GM19463 (cell line): ENCODE data around the gene NSUN4.
"Not testable (repeated sequence)": the region's sequence is repeated elsewhere in the genome, so short reads cannot be mapped to it uniquely, and the experiment has no call there.

Experiments
- ATAC-seq: cut with Tn5 transposase; IDR thresholded peaks from one replicate; pipeline ENCODE4 v1.9.1; 2021; ENCODE audit warnings: mild to moderate bottlenecking, moderate library complexity; ENCODE audit not compliant: unreplicated experiment

The NSUN4 gene

DNA sequence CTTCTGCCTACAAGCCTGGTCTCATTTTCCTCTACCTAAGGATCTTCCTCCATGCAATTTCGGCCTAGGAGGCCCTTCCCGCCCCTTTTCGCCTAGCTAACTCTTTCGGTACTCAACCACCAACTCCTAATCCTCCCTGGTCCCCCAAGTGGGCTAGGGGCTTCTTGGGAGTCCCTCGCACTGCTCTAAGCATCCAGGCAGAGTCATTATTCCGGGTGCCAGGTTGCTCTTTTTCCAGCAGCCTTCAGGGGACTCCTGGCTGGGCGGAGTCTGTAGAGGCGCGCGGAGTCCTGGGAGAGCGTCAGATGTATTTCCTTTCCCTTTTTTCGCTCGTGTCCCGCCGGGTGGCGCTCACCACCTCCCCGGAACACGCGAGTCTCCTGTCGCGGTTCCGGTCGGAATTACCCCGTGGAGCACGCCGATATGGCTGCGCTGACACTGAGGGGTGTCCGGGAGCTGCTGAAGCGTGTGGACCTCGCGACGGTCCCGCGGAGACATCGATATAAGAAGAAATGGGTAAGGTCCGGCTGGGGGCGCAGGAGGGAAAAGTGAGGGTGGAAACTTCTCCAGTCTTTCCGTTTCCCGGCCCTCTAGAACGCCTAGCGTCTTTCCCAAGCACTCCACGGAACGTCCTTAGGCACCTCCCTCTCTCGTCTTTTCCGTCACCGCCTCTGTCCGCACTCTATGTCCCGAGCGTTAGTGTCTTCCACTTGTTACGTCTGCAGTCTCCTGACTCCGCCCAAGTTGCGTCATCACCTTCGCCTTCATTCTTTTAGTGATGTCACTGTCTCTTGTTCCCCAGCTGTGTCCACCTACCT lies at the start of gene NSUN4:
TSS of gene NSUN4 (plus strand) at position 404 of the 818 bp plus-strand sequence. CDS start at position 424, 20 bp downstream.
- peak; percentile 79 for ATAC-seq

GRCh38 chr1:46295306-46295705 lies 45.3 kb upstream of the NSUN4 start:
- ATAC-seq, result no peak

GRCh38 chr1:46298387-46298786 lies 42.2 kb upstream of the NSUN4 start:
- no peak for ATAC-seq

GRCh38 chr1:46300673-46301405 lies 39.8 kb upstream of the NSUN4 start:
- ATAC-seq, result no peak

DNA sequence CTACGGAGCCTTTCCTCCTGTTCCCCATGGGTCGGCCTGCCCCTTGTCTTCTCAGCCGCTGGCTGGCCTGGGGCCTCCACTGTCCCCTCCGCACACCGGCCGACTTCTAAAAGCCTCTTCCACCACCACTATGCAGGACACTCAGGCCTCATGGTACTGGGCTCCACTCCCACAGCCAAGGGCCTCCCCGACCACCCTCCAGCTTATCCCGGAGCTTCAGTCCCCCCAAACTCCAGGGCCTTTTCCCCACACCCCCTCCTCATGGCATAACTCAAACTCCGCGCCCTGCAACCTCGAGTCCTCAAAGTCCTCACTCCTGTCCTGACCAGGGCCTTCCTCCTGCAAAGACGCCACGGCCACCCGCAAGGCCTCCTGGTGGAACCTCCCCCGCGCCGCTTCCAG lies 39.2 kb upstream of the NSUN4 start:
- no peak for ATAC-seq

DNA sequence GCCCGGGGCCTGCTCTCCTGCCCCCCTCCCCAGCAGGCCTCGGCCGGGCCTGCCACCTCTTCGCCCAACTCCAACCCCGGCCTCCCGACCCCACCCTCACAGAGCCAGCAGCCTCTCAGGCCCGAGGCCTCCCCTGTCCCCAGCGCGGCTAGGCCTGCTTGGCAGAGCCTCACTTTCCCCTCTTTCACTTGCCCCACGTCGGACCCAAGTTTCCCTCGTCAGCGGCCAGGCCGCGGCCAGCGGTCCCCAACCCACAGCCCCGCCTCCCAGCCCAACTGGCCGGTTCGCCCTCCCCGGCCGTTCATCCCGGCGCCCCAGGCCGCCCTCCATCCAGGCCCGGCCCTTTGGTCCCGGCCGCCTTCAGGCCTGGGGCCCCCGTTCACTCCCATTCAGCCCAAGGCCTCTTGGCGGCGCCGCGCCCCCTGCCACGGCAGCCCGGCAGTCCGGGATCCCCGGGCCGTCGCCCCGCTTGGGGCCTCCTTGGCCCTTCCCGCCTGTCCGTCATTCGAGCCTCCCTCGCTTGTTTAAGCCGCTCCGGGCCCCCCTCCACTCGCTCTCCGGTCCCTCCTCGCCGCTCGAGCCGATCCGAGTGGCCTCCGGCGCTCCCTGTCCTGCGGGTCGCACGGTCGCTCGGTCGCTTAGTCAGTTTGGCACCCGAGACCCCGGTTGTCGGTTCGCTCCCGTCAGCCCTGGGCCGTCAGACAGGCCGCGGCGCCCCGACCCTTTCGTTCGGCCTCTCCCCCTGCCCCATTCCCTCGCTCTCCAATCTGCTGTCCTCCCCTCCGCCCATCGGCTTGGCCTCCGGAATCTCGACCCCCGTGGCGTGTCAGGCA lies 38.6 kb upstream of the NSUN4 start:
- ATAC-seq, result no peak

- ATAC-seq, result peak; percentile 4
These were observed 38.0 kb upstream of the NSUN4 start for GRCh38 chr1:46302641-46303037.

DNA sequence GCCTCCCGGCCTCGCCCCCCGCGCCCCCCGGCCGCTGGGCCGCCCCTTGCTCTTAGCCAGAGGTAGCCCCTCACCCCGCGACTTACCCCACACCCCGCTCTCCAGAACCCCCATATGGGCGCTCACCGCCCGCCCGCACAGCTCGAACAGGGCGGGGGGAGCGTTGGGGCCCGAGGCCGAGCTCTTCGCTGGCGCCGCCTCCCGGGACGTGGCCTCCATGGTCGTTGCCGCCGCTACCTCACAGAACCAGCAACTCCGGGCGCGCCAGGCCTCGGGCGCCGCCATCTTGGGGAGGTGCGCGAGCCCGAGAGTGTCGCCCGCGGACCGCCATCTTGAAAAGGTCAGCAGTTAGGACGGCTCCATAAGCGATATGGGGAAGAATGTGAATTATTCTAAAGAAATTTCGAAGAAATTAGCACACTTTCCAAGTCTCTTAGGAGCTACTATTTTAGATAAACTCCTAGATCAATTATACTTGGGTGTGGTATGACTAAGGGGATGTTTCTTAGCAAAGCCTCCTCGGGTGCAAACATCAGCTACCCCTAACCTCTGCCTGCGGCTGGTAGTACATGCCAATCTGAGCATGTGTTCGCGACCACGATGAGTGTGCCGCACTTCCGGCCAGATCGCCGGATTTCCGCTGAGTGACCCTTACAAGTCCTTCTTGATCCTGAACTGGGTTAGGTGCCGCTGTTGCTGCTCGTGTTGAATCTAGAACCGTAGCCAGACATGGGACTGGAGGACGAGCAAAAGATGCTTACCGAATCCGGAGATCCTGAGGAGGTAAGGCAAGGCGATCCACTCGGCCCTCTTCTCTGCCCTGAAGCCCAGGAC lies 37.4 kb upstream of the NSUN4 start, which contains the start of the genes LRRC41 and UQCRH:
TSS of gene LRRC41 (minus strand) at position 579 of the 834 bp plus-strand sequence. CDS start at position 285, 294 bp downstream.
TSS of gene UQCRH (plus strand) at position 661 of the 834 bp plus-strand sequence. CDS start at position 730, 69 bp downstream.
- peak; percentile 78 for ATAC-seq

- no peak for ATAC-seq
These were observed 36.7 kb upstream of the NSUN4 start for GRCh38 chr1:46303872-46304326.

DNA sequence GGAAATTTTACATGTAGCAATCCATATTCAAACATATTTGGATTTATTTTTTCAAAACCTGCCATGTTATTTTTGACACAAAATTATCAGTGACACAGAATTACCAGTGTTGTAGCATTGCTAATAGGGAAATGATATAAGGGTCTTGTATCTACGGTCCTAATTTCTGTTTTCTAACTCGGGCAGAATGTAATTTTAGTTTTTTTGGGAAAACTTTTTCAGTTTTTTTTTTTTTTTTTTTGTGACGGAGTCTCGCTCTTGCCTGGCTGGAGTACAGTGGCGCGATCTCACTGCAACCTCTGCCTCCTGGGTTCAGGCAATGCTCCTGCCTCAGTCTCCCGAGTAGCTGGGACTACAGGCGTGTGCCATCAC lies 34.5 kb upstream of the NSUN4 start:
- ATAC-seq, result no peak

GRCh38 chr1:46309401-46310159 lies 31.0 kb upstream of the NSUN4 start:
- ATAC-seq, result no peak

- ATAC-seq, result no peak
These were observed 30.3 kb upstream of the NSUN4 start for GRCh38 chr1:46310321-46310720.

GRCh38 chr1:46315669-46316403 lies 24.8 kb upstream of the NSUN4 start:
- ATAC-seq, result no peak

- no peak for ATAC-seq
These were observed 23.3 kb upstream of the NSUN4 start for GRCh38 chr1:46317323-46317722.

- not testable (repeated sequence) for ATAC-seq
These were observed 21.3 kb upstream of the NSUN4 start for GRCh38 chr1:46319301-46319700.

DNA sequence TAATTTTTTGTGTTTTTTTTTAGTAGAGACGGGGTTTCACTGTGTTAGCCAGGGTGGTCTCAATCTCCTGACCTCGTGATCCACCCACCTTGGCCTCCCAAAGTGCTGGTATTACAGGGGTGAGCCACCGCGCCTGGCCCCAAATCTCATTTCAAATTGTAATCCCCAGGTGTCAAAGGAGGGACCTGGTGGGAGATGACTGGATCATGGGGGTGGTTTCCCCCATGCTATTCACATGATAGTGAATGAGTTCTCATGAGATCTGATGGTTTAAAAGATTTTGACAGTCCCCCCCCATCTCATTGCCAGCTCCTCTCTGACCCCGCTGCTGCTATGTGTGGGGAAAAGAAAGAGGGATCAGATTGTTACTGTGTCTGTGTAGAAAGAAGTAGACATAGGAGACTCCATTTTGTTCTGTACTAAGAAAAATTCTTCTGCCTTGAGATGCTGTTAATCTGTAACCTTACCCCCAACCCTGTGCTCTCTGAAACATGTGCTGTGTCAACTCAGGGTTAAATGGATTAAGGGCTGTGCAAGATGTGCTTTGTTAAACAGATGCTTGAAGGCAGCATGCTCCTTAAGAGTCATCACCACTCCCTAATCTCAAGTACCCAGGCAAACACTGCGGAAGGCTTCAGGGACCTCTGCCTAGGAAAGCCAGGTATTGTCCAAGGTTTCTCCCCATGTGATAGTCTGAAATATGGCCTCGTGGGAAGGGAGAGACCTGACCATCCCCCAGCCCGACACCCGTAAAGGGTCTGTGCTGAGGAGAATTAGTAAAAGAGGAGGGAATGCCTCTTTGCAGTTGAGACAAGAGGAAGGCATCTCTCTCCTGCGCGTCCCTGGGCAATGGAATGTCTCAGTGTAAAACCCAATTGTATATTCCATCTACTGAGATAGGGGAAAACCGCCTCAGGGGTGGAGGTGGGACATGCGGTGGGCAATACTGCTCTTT lies 20.4 kb upstream of the NSUN4 start:
- ATAC-seq, result not testable (repeated sequence)

DNA sequence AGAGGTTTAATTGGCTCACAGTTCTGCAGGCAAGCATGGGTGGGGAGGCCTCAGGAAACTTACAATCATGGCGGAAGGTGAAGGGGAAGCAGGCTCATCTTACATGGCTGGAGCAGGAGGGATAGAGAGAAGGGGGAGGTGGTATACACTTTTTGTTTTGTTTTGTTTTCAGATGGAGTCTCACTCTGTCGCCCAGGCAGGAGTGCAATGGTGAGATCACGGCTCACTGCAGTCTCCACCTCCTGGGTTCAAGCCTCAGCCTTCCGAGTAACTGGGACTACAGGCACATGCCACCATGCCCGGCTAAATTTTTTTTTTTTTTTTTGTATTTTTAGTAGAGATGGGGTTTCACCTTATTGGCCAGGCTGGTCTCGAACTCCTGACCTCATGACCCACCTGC lies 18.4 kb upstream of the NSUN4 start:
- ATAC-seq, result not testable (repeated sequence)
